Spleen (tissue), 7 donors: ENCODE data around the gene TMEM139.

ENCODE experiments used
- POLR2AphosphoS5 ChIP-seq, 3 donors: sonication (generic); formaldehyde crosslinking; IDR thresholded peaks; one replicate each; pipeline ENCODE4 v1.5.1; 2017; ENCODE audit warnings: antibody characterized with exemption in 3 of 3
- TF ChIP-seq, protein P1 (sequence below), 11 experiments: fragments of 200-600 bp in 7 of 11; fragments of 450-650 bp in 4 of 11; sonication (generic) in 4 of 11; IDR thresholded peaks in 8 of 11; conservative IDR thresholded peaks in 3 of 11; 1 replicate in 7 of 11; 2 replicates in 4 of 11; pipeline versions ENCODE4 v1.4.0 to v1.8.0; 2016 to 2021; ENCODE audit warnings: antibody characterized with exemption in 11 of 11, inconsistent platforms in 4 of 11, mild to moderate bottlenecking in 1 of 11
- donor health status: DM: no; HTN: no; CAD: no; lungs with moderate emphysema.
- donor health status: DM: no; HTN: no; CAD: no.
- donor health status: DM: no; HTN: no; CAD: no.

- TF ChIP-seq, protein P1, sequence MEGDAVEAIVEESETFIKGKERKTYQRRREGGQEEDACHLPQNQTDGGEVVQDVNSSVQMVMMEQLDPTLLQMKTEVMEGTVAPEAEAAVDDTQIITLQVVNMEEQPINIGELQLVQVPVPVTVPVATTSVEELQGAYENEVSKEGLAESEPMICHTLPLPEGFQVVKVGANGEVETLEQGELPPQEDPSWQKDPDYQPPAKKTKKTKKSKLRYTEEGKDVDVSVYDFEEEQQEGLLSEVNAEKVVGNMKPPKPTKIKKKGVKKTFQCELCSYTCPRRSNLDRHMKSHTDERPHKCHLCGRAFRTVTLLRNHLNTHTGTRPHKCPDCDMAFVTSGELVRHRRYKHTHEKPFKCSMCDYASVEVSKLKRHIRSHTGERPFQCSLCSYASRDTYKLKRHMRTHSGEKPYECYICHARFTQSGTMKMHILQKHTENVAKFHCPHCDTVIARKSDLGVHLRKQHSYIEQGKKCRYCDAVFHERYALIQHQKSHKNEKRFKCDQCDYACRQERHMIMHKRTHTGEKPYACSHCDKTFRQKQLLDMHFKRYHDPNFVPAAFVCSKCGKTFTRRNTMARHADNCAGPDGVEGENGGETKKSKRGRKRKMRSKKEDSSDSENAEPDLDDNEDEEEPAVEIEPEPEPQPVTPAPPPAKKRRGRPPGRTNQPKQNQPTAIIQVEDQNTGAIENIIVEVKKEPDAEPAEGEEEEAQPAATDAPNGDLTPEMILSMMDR (IDR thresholded peaks at IDR 0.05 in 8 of 11, conservative IDR thresholded peaks at IDR 0.05 in 3 of 11), result no peak
- no peak for TF ChIP-seq POLR2AphosphoS5 (IDR thresholded peaks at IDR 0.05)
Observed at GRCh38 chr7:143325240-143325639, 40.5 kb downstream of the TMEM139 start.
